ELF-1 (cell line): ENCODE data around the gene ENDOU.

ENCODE experiments used
- DNase-seq: peaks from one replicate; pipeline ENCODE4 v3.0.0-alpha.2; 2016; ENCODE audit warnings: low read depth, low spot score

ENDOU gene

DNA sequence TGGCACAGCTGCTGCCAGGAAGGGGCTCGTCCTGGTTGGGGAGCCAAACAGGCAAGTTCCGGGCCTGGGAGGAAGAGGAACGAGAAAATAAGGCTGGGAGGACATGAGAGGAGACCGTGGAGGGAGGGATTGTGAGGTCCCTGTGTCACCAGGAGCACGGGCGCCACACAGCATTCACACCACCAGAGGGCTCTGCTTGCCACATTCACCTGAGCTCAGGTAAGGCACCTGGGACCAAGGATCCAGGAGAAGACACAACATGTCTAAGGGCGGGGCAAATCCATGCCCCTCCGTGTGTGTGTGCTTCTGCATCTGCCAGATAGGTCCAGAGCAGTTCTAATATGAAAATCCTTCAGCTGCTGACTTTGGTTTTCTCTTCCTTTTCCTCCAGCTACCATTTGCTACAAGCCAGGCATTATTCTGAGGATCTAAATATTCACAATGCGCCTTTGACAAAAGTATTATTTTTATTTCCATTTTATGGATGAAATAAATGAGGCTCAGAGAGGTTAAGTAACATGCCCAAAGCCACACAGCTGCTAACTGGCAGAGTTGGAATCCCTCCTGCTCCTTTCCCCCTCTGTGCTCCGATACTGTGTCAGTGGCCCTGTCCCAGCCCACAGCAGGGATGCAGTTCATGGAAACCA lies 18.8 kb upstream of the ENDOU start:
- peak; percentile 80 for DNase-seq

DNA sequence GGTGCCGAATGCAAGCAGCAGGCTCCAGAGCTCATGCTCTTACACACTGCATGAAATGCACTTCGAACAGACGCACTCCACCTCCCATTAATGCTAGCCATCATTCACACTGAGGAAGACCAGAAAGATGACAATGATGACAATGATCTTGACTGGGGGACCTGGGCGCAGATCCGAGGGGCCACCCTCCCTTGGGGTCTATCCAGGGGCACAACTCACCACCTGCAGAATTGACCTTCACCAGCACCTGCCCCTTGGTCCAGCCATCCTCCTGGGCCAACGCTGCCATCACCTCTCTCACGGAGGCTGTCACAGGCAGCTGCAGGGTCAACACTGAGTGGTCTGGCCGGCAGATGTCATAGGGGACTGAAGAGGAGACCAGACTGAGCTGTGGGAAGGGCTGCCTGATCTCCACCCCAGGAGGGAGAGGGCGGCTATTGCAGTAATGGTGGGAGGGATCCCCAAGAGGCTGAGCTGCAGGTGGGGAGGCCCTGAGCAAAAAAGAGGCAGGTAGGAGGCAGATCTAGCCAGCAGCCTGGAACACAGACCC lies 18.1 kb upstream of the ENDOU start:
- no peak for DNase-seq

DNA sequence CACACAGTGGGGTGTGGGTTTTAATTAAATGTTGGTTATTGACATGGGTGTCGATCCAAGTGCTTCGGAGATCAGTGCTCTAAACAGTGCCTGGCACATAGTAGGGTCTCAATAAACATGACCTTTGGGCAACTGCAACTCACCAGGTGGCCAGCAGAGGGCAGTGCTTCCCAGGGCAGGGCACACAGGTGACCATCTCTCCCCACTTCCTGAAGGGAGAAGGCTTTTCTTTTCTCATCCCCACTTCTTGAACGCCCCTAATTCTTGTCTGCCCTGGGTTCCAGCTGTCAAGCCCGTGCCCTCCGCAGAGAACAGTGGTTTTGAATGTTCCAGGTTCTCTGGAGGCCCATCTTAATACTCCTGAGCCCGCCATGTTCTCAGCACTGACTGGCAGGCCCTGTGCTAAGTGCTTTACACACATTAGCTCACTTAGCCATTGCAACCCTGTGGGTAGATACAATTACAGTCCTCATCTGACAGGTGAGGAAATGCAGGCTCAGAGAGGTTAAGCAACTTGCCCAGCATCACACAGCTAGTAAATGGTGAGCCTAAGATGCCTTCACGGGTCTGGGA lies 17.0 kb upstream of the ENDOU start:
- DNase-seq = peak; percentile 74

DNA sequence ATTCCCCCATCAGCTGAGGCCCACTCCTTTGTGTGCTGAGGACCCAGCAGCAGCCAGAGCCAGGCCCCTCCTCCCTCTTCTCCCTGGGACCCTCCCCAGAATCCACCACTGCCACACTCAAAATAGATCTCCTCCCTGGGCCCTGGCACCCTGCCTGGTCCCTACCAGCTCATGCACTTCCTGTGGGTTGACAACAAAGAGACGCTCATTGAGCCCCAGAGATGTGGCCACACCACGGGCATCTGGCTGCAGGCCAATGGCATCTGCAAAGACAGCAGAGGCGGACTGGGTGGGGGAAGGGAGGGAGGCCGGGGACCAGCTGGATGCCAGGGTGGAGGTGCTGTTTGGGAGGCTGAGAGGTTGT lies 16.0 kb upstream of the ENDOU start:
- no peak for DNase-seq

DNA sequence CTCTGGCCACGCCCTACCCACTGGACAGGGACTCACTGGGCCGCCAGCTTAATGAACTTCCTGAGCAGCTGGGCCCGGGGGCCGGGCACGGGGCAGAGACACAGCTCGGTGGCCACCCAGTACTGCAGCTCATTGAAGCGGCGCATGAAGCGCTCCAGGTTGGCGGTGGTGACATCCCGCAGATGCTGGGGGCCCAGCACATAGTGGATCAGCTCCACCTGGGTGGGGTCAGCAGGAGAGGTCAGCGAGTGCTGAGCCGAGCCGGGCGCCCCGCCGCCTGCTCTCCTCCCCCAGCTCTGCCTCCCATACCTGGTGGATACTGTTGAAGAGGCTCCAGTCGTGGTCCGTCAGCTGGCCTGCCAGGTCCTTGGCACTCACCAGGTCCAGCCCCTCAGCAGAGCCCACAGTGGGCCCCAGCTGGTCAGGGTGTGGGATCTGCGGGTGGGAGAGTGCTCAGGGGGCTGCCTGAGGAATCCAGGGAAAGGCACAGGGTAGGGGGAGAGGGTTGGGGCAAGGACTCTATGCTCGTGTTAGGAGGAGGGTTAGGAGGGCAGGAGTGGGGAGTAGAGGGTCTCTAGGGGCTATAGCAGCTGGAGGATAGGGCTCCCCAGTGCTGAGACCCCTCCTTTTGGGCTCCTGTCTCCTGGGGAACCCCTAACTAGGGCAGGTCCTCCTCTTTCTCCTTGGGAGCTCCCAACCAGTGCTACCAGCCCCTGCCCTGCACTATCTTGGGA lies 15.5 kb upstream of the ENDOU start:
- DNase-seq = no peak

DNA sequence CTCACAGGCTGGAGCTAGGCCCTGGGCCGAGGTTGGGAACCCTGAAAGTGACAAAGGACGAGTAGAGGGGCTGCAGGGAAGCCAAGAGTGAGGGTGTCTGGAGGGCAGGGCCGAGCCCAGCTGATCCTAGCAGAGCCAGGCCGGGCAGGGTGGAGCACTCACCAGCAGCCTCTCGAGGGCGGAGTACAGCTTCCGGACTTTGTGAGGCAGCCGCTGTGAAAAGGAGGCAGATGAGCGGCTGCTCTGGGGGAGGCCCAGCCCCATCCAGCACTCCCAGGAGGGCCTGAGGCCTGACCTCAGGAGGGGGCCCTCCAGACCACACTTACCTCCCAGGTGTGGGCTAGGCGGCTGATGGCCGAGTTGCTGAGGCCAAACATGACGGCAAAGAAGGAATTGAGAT lies 14.7 kb upstream of the ENDOU start:
- DNase-seq = peak; percentile 45

DNA sequence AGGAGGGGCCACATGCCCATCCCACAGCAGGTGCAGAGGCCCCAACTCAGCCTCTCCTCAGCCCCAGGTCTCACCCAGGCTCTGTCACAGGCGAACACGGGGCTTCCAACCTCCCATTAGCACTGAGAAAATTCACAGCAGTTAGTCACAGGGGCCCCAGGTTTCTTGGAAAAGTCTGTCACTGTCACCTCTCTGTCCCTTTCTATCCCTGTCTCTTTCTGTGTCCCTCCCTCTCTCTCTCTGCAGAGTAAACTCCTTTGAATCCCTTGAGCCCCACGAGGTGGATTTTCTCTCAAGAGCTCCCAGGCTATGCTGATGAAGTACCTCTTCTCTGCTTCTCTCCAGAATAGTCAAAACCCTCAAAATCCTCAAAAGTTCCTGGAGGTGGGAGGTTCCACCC lies 14.0 kb upstream of the ENDOU start:
- no peak for DNase-seq

DNA sequence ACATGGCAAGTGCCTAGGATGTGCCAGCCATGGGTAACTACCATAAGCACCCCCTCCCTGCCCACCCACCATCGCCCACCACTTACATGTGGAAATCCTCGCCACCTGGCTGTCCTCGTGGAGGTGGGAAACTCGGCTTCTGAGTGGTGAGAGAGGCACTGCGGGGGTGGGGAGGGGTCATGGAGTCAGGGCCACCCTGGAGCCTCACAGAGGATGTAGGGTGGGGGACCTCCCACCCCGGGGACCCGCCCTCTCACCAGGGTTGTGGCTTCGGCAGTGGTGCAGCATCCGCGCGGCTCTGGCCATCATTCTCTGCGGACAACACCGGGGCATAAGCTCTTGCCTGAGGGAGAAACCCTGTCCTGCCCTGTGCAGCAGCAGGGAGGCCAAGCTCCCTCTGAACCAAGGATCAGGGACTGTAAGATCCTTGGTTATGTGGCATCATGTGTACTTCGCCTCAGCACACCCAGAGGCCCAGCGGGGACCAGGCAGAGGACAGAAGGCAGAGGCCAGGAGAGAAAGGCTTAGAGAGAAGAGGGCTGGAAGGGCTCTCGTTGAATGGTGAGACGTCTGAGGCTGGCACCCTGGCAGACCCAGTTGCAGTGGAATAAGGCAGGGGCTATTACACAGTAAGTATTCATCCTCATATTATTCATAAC lies 12.8 kb upstream of the ENDOU start:
- no peak for DNase-seq

DNA sequence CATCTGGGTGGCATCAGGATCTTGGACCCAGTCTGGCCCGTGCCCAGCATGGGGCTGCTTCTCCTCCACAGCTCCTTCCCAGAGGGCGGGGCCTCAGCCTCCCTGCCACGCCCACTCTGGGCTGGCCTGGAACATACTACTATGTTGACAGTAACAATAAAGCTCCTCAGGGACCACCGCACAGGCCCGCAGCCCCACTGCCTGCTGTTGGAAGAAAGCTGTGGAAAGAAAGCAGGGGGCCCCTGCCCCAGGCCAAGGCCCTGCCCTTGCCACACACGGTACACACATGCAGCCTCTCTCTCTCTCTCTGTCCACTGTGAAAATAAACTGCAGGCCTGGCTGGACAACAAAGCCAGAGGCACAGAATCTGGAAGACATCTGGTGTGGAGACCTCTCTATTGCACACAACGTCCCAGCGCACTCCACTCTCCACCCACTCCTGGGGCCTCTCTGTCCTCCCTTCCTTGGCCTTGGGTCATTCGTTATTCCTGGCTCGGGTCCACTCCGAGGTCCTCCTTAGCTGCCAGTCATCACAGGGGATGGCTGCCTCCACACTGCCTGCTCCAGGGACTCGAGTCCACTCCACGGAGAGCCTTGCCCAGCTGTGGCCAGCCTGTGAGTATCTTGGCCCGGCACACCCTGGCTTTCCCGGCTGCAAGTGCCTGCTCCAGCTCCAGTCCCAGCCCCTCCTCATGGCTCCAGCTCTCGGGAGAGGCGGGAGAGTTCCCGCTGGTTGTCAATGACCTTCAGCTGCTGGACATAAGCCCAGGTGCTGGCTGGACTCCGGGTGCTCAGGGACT lies 11.8 kb upstream of the ENDOU start:
- DNase-seq = no peak

DNA sequence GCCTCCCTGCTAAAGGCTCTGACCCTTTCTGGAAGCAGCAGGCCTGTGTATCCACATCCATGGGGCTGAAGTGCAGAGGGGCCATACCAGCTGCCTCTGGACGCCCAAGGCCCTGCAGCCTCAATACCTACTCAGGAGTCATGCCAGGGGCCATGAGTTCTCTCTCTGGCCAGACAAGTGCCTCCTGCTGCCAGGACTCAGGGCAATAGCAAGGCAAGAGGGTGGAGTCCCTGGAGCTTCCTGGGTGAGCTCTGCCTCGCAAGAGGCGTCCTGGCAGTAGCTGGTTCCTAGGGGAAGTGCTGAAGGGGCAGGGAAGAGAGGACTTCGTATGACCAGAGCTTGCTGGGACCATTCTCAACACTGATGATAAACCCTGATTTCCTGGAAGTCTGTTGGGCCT lies 10.9 kb upstream of the ENDOU start:
- DNase-seq = no peak

DNA sequence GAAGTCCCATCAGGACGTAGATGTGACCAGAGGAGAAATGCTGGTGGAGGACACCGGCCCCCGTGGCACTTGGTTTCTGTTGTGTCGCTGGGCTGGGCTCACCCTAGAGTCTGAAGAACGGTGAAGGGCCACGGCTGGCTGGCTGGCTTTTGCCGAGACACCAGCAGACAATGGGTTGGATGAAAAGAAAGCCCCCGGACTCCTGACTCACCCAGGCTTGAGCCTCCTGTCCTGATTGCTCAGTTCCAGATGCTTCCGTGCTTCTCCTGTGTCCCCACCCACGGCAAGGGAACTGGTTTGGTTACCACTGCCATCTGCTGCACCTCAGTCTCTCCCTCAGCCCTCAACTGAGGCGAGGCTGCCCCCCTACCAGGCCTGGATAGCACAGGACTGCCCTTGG lies 10.4 kb upstream of the ENDOU start:
- no peak for DNase-seq

DNA sequence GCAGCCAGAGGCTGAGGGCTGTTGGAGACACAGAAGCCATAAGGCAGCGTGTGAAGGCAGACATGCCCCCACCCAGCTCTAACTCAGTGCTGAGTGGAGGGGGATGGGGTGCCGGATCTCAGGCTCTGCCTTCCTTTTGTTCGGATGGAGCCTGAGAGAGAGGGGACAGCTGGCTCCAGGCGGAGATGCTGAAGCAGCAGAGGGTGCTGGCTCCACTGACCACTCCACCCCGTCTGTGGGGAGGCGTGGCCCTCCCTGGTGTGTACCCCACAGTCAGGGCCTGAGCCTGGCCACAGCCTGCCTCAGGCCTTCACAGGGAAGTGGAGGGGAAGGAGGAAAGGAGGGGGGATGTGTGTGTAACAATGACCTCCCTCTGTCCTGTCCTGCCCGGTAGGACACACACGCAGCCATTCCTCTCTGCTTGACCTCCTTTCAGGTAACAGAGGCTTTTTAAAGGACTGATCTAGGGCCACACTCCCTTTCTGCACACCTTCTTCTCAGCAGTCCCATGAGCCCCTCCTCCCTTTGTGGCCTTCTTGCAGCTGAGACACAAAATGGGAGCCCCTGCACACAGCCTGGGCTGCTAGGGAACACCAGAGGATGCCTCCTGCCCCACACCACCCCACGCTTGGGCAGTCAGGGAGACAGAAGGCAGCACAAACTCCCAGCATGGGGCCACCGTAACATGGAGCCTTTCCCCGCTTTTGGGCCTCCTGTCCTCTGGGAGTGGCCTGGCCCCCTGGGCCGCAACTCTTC lies 9.6 kb upstream of the ENDOU start:
- no peak for DNase-seq

DNA sequence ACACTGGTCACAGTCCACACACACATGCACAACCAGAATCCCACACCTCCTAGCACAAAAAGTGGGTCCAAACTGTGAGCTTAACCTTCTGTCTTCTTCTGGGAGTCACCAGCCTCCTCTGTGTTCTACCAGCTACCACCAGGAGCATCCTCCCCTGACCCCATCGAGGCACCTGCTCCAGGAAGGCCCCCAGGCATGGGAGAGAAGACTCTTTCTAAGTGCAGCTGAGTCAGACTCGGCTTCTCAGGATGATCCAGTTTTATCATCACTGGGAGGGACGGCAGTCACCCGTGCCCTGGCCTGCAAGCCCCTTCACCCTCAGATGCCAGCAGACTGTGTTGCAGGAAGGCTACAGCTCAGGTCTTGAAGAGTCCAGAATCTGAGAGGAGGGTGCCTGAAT lies 7.9 kb upstream of the ENDOU start:
- no peak for DNase-seq

DNA sequence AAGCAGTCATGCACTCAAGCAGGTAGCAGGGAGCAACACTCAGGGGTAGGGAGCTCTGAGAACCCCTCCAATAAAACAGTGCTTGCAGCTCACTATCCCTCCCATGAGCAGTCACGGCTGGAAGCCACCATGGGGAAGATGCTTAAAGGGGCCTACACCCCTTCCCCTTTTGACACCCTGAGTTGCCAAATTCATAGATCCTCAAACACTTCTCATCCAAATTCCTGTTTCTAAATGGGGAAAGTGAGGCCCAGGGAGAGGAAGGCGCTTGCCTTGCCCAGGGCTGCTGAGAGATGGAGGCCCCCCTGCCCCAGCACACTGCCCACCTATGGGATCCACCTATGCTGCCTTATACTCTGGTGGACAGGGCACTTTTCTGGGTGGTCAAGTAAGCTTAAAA lies 7.2 kb upstream of the ENDOU start:
- DNase-seq = no peak

DNA sequence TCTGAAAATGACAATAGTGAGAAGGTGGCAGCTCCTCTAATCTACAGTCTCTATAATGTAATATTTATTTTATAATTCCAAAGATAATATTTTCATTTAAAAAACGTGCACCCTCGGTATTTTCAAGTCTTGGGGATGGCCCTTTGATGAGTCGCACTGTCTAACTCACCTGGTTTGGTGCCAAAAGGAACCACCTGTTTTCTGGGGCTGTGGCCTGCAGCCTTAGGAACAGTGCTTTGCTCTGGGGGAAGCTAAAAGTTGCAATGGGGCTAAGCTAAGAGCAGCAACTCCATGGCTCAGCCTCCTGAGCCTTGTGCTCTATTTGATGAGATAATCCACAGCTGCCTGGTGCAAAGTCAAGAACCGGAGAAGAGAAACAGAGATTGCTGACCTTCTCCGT lies 6.4 kb upstream of the ENDOU start:
- no peak for DNase-seq

DNA sequence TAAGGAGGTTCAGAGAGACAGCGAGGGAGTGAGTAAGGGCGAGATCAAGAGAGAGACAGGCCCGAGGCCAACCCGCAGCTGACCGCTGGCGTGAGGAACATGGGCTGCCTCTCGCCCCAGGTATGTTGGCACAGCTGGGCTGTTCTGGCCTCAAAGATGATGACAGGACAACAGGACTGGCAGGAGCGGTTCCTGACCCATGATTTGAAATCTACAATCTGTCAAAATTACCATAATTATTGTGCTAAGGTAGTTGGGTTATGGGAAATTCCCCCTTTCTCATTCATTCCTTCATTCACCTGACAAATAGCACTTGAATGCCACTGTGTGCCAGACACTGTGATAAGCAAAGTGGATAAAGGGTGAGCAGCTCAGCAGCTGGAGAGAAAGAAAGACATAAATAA lies 5.1 kb upstream of the ENDOU start:
- DNase-seq = no peak

DNA sequence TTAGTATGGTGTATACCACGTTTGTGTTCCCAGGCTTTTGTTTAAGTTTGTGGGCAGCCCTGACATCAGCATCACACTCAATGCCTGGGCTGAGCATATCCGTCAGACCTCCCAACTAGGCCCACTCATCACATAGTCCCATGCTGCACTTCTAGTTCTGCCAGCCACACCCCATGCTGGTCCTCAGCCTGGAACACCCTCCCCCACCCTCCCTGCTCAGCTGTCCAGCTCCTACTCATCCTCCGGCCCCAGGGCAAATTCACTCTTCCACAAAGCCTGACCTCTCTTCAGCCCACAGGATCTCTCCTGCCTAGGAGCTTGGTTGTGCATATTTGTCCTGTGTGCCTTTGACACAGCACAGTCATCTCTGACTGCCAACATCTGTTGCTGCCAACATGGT lies 3.9 kb upstream of the ENDOU start:
- no peak for DNase-seq

DNA sequence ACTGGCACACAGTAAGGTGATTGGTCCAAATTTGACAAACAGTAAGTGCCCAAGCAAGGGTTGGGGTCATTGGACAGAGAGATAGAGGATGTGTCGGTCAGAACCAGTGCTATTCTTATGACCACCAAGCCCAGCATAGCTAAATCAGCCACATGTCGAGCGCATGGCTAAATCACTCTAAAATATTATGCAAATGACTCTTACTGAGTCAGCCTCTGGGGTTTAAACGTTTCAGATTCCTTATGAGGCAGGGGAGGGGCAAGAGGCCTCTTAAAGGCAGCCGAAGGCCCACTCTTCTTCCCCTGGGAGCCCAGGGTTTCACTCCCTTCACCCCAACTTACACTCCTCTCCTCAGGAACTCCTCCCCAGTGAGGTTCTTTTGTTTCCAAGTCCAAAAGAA lies 603 bp upstream of the ENDOU start:
- DNase-seq = no peak

DNA sequence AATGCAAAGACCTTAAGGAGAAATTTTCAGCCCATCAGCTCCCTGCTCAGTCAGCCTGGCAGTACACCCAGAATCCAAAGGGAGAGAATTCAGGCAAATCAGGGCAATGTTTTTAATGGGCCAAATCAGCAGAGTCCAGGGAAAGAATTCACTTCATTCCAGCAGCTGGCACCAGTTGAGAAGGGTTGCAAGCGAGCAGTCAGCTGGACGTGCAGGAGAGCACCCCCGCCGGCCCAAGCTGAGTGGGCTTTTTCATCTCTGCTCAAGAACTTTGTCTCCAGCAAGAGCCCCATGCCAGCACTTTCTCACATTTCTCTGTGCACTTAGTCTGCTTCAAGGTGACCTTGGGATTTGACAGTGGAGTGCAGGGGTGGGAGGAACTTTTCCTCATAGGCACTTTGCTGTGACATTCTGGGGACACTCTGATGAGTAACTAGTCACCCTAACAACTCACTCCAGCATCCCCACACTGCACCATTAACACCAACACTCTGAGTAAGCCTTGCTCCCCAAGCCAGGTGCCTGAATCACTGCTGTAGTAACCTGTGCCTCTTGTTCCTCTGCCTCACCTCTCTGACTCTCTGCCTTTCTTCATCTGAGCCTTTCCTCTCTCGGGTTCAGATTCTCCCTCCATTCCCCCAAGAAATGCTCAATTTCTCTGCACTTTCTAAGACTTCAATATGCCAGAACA lies 2.2 kb downstream of the ENDOU start:
- DNase-seq = no peak

DNA sequence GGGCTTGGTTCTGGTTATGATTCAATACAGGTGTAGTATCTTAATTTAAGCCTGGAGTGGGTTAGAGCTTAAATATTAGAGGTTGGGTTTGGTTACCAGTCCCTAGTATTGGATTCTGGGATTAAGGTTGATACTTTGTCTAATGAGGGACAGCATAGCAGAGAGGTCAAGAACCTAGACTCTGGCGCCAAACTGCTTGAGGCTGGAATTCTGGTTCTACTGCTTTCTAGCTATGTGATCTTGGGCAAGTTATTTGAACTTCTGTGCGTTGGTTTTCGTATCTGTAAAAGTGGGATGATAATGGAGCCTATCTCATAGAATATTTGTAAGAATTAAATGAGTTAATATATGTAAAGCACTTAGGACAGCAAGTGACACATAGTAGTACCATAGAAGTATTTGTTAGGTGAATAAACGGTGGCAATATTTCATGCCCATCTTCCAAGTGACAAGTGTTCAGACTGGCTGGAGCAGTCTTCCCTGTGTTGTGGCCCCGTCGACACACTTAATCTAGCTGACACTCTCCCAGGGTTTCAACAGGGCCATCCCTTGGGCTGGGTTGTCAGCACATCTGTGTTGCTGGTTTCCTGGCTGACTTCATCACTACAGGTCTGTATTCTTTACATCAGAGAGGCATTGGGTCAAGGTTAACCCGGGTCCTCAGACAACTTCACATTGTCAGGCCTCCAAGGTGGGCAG lies 3.0 kb downstream of the ENDOU start:
- DNase-seq = no peak
